A673 (cell line): Measurements from ENCODE around the gene ECM2.

Experiments used
- EZH2 ChIP-seq: fragments of 200-600 bp; sonication (generic); IDR thresholded peaks from 2 replicates; pipeline ENCODE4 v1.6.1; 2017; ENCODE audit warnings: borderline replicate concordance, low read depth, mild to moderate bottlenecking, mixed read lengths, antibody characterized with exemption, low read length; ENCODE audit not compliant: poor library complexity, severe bottlenecking
- TF ChIP-seq, protein P1 (sequence below): fragments of 300-800, 200-600 bp; sonication (generic); conservative IDR thresholded peaks from 2 replicates; pipeline ENCODE4 v1.5.1; 2017; ENCODE audit warnings: low read depth, mild to moderate bottlenecking, antibody characterized with exemption, low read length, moderate library complexity, mixed read lengths

- TF ChIP-seq, protein P1, sequence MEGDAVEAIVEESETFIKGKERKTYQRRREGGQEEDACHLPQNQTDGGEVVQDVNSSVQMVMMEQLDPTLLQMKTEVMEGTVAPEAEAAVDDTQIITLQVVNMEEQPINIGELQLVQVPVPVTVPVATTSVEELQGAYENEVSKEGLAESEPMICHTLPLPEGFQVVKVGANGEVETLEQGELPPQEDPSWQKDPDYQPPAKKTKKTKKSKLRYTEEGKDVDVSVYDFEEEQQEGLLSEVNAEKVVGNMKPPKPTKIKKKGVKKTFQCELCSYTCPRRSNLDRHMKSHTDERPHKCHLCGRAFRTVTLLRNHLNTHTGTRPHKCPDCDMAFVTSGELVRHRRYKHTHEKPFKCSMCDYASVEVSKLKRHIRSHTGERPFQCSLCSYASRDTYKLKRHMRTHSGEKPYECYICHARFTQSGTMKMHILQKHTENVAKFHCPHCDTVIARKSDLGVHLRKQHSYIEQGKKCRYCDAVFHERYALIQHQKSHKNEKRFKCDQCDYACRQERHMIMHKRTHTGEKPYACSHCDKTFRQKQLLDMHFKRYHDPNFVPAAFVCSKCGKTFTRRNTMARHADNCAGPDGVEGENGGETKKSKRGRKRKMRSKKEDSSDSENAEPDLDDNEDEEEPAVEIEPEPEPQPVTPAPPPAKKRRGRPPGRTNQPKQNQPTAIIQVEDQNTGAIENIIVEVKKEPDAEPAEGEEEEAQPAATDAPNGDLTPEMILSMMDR, result no peak
- no peak for TF ChIP-seq EZH2
Observed at GRCh38 chr9:92499701-92500100, 36.1 kb downstream of the ECM2 start.
